Left ventricle myocardium inferior (tissue), 1 donor: Measurements from ENCODE around the gene EDARADD. TPM values are rescaled to one million over a fixed set of nuclear protein-coding genes. Genes with fewer than 3 reads are reported as not detected.

Experiments used
- DNase-seq: peaks from one replicate; pipeline ENCODE4 v3.0.0-alpha.2; 2020
- H3K27ac ChIP-seq: fragments of 200-600 bp; replicated peaks from 2 replicates; pipeline ENCODE4 v1.8.0; 2021
- H3K27me3 ChIP-seq: fragments of 200-600 bp; 2 replicates; pipeline ENCODE4 v1.8.0; 2021; ENCODE audit warnings: low read depth
- H3K36me3 ChIP-seq: fragments of 200-600 bp; 2 replicates; pipeline ENCODE4 v1.8.0; 2021
- H3K4me1 ChIP-seq: fragments of 200-600 bp; 2 replicates; pipeline ENCODE4 v1.8.0; 2021
- H3K4me3 ChIP-seq: fragments of 200-600 bp; 2 replicates; pipeline ENCODE4 v1.8.0; 2021; ENCODE audit warnings: mild to moderate bottlenecking, moderate library complexity
- H3K9me3 ChIP-seq: fragments of 200-600 bp; replicated peaks from 2 replicates; pipeline ENCODE4 v1.8.0; 2021
- intact Hi-C: fragments of 100-400 bp; cut with micrococcal nuclease; formaldehyde crosslinking; loops from one replicate; pipeline ENCODE4 v1.11.0; 2022
- total RNA-seq: library from RNA; stranded (reverse); fragmentation: NEBNext Ultra II Directional; extraction: Animal tissue kit (Norgen Biotek cat#: 25700); gene quantifications from one replicate; pipeline ENCODE4 v1.2.1, GENCODE V29; 2021
- TF ChIP-seq, protein P1 (sequence below): fragments of 200-600 bp; IDR thresholded peaks from 2 replicates; pipeline ENCODE4 v1.8.0; 2021; ENCODE audit warnings: antibody characterized with exemption, mild to moderate bottlenecking, borderline replicate concordance
- donor health status: DM: no; HTN: yes; CAD: no; lungs with severe emphysema.

Gene EDARADD
- total RNA-seq, 1 donor from 2014 or later: 1.4 TPM

- Histone ChIP-seq H3K27me3 (peaks cover 76% of the 10 kb centered on the region), H3K4me1 (peaks cover 15% of the 10 kb centered on the region), H3K9me3 (no peaks in the 10 kb centered on the region), H3K27ac (peak overlapping the region; percentile 21), H3K36me3 (no peaks in the 10 kb centered on the region), H3K4me3 (peak overlapping the region; percentile 80)
- DNase-seq: peak; percentile 16
- TF ChIP-seq, protein P1, sequence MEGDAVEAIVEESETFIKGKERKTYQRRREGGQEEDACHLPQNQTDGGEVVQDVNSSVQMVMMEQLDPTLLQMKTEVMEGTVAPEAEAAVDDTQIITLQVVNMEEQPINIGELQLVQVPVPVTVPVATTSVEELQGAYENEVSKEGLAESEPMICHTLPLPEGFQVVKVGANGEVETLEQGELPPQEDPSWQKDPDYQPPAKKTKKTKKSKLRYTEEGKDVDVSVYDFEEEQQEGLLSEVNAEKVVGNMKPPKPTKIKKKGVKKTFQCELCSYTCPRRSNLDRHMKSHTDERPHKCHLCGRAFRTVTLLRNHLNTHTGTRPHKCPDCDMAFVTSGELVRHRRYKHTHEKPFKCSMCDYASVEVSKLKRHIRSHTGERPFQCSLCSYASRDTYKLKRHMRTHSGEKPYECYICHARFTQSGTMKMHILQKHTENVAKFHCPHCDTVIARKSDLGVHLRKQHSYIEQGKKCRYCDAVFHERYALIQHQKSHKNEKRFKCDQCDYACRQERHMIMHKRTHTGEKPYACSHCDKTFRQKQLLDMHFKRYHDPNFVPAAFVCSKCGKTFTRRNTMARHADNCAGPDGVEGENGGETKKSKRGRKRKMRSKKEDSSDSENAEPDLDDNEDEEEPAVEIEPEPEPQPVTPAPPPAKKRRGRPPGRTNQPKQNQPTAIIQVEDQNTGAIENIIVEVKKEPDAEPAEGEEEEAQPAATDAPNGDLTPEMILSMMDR: no peak
- intact Hi-C loops: no loop called here
Measured at GRCh38 chr1:236395230-236395946, 1.3 kb downstream of the EDARADD start.

DNA sequence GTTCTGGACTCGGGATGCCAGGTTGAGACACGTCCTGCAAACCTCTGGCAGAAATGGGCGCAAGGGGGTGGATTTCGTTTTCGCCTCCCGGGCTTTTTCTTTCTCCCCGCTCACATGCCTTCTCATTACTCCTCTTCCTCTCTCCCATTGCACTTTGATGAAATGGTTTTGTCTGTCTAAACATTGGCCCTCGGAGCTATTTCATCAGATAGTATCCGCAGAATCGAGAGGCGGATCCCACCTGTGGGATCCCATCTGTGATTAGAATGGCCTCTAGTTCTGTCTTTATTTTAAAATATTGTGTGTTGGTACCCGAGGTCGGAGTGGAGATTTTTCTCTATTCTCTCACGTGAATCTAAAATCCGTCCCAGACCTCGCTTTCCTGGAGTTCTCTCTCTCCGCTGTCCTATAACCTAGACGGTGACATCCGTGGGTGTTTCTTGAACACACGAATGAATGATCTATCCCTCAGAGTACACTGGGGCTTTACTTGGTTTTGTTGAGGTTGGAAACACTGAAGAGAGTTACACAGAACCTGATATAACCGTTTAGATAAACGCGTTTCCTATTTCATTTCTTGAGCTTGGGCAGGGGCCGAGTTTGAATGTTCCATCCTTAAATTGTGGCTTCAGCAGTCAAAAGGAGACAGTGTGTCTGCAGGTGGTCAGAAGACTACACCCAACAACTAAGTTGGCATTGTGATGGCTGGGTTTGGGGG lies 2.0 kb downstream of the EDARADD start:
- peaks cover 15% of the 10 kb centered on the region for H3K4me1 ChIP-seq
- intact Hi-C loops: no loop called here
- H3K9me3 ChIP-seq: no peaks in the 10 kb centered on the region
- peaks cover 70% of the 10 kb centered on the region for H3K27me3 ChIP-seq
- no peak overlapping the region for H3K27ac ChIP-seq
- no peaks in the 10 kb centered on the region for H3K36me3 ChIP-seq
- TF ChIP-seq, protein P1: no peak
- peak overlapping the region; percentile 80 for H3K4me3 ChIP-seq
- no peak for DNase-seq

- H3K4me1 ChIP-seq: peaks cover 15% of the 10 kb centered on the region
- TF ChIP-seq, protein P1: no peak
- H3K36me3 ChIP-seq: no peaks in the 10 kb centered on the region
- no peaks in the 10 kb centered on the region for H3K9me3 ChIP-seq
- no peak overlapping the region for H3K27ac ChIP-seq
- peaks cover 67% of the 10 kb centered on the region for H3K27me3 ChIP-seq
- H3K4me3 ChIP-seq: no peak overlapping the region
- intact Hi-C loops: no loop called here
- DNase-seq: no peak
Measured at GRCh38 chr1:236396665-236397043, 2.6 kb downstream of the EDARADD start.

DNA sequence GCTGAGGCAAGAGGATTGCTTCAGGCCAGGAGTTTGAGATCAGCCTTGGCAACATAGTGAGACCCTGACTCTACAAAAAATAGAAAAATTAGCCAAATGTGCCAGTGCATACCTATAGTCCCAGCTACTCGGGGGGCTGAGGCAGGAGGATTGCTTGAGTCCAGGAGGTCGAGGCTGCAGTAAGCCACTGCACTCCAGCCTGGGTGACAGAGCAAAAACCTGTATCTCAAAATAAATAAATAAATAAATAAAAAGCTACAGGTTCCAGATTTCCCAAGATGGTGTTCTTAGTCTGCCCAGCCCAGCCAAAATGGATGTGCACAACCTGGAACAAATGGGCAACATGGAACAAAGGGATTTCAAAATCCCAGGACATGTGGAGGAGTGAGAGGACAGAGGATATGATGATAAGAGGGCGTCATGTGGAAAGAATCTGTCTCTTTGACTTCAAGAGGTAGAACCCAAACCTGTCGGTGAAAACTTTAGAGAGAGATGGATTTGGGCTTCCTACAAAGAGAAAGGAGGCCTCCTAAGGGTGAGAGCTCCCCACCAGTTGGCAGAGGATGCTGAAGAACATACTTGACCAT lies 3.2 kb downstream of the EDARADD start:
- H3K9me3 ChIP-seq: no peaks in the 10 kb centered on the region
- H3K27ac ChIP-seq: no peak overlapping the region
- H3K4me3 ChIP-seq: no peak overlapping the region
- DNase-seq: no peak
- TF ChIP-seq, protein P1: no peak
- peaks cover 64% of the 10 kb centered on the region for H3K27me3 ChIP-seq
- H3K4me1 ChIP-seq: peaks cover 15% of the 10 kb centered on the region
- intact Hi-C loops: no loop called here
- H3K36me3 ChIP-seq: no peaks in the 10 kb centered on the region

DNA sequence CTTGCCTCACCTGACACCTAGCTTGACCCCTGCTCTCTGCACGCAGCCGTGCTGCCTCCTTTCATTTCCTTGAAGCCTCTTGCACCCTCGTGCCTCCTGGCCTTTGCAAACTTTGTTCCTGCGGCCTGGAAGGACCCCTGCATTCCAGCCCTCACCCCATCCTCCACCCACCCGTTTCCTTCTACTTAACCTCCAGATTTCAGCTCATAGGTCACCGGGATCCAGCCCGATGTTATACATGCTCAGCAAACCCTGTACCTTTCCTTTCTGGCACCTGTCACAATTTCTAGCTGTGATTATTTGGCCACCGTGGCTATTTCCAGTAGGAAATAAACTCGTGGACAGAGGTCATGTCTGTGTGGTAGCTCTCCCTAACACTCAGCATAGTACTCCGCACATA lies 4.5 kb downstream of the EDARADD start:
- intact Hi-C loops: no loop called here

More for the DNA sequence above, 4.5 kb downstream of the EDARADD start:
- Histone ChIP-seq H3K9me3 (no peaks in the 10 kb centered on the region), H3K4me3 (no peak overlapping the region), H3K36me3 (no peaks in the 10 kb centered on the region), H3K4me1 (peaks cover 15% of the 10 kb centered on the region), H3K27me3 (peaks cover 51% of the 10 kb centered on the region), H3K27ac (no peak overlapping the region)
- DNase-seq: no peak
- TF ChIP-seq, protein P1: no peak
